HG02970 (cell line): ENCODE measurements around the gene NGEF.

Experiments
- ATAC-seq: cut with Tn5 transposase; IDR thresholded peaks from one replicate; pipeline ENCODE4 v1.9.1; 2021; ENCODE audit warnings: mild to moderate bottlenecking, moderate library complexity, moderate number of reproducible peaks; ENCODE audit not compliant: unreplicated experiment, low FRiP score

The NGEF gene

DNA sequence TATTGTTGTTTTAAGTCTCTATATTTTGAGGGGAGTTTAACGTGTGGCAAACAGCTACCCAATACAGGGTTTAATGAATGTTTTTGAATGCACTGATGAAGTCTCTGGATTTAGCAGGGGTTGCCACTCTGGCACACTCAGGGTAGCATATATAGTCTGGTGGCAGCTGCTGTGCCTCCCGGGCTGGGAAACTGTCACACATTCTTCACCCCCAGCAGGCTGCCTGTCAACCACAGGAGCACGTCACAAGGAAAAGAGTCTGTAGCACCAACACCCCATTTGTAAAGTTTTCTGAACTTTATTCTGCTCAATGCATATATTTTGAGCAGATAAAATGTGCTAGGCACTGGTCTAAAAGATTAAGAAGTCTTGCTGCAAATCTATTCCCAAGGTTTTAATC, 39.3 kb downstream of the NGEF start:
- ATAC-seq: no peak

- ATAC-seq: no peak
Observed at GRCh38 chr2:232973011-232973735, 39.9 kb downstream of the NGEF start.

DNA sequence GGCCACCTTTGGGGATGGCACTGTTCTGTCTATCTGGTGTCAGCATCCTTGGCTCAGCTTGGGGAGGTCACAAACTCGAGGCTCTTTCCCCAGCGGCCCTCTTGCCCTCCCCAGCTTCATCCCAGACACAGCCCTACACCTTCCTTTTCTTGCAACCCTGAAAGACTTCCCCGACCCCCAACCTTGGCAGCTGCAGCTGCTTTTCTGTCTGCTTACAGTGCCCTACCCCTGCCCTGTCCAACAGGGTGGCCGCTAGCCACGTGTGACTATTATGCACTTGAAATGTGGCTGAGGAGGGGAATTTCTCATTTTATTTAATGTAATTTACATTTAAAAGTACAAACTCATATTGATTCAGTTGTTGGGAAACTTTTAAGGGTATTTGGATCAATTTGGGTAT, 41.3 kb downstream of the NGEF start:
- ATAC-seq: no peak

GRCh38 chr2:232970051-232970450, 43.0 kb downstream of the NGEF start:
- ATAC-seq: no peak

GRCh38 chr2:232967474-232967873, 45.6 kb downstream of the NGEF start:
- no peak for ATAC-seq

GRCh38 chr2:232966122-232966521, 46.9 kb downstream of the NGEF start:
- ATAC-seq: no peak

GRCh38 chr2:232963913-232964312, 49.1 kb downstream of the NGEF start:
- no peak for ATAC-seq

DNA sequence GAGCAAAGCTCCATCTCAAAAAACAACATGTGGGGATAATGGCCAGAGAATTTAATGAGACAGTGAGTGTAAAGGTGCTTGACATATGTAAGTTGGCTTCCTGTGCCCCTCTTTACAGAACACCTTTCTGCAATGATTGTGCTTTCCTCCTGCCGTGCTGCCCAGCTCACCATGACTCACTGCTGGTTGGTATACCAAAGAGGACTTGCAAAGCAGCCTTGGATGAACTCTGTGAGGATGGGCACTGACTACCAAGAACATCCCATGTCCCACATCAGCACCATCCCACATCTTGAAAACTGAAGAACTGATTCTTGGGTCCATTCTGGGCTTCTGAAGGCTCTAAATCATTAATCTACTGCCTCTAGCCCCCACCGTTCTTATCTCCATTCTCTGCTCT, 52.2 kb downstream of the NGEF start:
- ATAC-seq: no peak

GRCh38 chr2:232959139-232959538, 53.9 kb downstream of the NGEF start:
- ATAC-seq: no peak

GRCh38 chr2:232957657-232958090, 55.4 kb downstream of the NGEF start:
- ATAC-seq: no peak

GRCh38 chr2:232955856-232956255, 57.2 kb downstream of the NGEF start:
- no peak for ATAC-seq

DNA sequence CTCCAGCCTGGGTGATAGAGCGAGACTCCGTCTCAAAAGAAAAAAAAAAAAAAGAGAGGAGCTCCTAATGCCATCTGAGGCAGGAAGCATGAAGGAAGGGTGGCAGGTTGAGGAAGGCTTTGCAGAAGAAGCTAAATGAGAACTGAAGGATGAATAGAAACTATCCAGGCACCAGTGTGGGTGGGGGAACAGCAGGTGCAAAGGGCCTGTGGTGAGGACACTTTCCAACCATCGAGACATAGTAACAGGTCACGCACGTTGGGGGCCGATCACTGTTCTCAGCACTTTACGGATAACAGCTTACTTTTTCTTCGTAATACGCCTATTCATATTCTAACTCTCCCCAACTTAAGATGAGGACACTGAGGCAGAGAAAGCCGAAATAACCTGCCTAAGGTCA, 58.4 kb downstream of the NGEF start:
- no peak for ATAC-seq

GRCh38 chr2:232951891-232952290, 61.2 kb downstream of the NGEF start:
- ATAC-seq: no peak

DNA sequence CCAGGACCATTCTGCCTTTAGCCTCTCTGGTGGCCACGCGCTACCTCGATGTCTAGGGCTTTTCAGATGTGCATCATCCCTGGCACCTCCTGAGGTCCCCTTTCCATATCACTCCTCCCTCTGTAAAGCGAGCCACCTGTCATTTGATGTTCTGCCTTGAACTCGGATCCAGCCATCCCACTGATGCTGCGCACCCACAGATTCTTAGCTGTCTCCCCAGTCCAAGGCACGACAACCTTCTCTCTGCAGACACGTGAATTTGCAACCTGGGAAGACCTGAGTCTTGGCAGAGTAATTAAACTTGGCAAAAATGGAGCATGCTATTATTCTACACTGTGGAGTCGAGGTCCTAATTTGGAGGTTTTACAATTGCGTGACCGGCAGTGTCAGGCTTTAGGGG, 61.9 kb downstream of the NGEF start:
- no peak for ATAC-seq

GRCh38 chr2:232950751-232951150, 62.3 kb downstream of the NGEF start:
- no peak for ATAC-seq

DNA sequence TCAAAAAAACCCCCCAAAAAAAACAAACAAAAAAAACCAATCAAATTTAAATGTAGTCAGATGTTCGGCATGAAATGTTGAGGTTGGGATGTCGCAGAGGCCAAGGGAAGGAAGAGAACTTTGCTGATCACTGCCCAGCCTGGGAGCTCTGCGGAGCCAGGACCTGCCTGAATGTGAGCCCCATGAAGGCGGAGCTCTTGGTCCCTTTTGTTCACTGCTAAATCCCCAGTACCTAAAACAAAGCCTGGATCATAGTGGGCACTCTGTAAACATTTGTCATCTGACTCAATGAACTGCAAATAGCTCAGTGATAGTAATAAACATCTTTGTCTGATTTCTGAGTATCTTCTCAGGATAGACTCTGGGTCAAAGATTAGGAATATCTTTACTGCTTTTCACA, 64.0 kb downstream of the NGEF start:
- no peak for ATAC-seq

GRCh38 chr2:232942831-232943230, 70.2 kb downstream of the NGEF start:
- ATAC-seq: no peak

DNA sequence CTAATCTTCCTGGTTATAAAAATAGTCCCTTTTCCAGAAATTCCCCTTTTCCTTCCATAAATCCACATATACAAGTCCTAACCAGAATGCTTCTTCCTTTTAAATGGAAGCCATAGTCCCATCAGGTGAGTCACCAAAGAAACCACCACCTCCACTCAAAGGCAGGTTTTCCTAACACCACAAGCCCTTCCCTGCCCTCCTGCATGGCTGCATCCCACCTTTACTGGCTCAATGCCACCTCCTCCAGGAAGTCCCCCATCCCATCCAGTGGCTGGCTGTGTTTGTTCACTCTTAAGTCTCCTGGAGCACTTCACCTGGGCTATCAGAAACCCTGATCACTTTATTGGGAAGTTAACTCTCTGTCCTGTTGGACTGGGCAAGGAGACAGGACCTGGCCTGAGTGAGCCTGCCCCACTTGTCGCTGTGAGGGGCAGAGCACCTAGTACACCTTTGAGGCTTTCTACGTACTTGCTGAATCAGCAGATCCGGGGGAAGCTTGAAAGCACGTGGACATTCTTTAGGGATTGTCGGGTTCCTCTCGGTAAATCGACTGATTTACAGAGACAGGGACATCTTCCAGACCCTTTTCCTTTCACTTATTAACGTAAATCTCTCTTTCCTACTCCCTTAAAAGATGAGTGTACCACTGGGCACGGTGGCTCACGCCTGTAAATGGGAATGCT, 71.0 kb downstream of the NGEF start:
- no peak for ATAC-seq

GRCh38 chr2:232941400-232941799, 71.7 kb downstream of the NGEF start:
- ATAC-seq: no peak

DNA sequence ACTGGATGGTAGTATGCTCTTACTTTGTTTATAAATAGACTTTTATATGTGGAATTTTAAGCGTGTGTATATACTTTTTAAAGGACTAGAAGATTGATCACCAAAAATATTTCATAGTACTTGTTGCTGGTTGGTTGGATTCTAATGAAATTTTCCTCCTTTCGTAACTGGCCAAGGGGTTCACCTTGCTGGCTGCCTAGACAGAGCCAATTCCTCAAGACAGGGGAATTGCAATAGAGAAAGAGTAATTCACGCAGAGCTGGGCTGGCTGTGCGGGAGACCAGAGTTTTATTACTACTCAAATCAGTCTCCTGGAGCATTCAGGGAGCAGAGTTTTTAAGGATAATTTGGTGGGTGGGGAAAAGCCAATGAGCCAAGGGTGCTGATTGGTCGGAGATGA, 72.3 kb downstream of the NGEF start:
- no peak for ATAC-seq

- no peak for ATAC-seq
Observed at GRCh38 chr2:232937278-232937906, 75.7 kb downstream of the NGEF start.

DNA sequence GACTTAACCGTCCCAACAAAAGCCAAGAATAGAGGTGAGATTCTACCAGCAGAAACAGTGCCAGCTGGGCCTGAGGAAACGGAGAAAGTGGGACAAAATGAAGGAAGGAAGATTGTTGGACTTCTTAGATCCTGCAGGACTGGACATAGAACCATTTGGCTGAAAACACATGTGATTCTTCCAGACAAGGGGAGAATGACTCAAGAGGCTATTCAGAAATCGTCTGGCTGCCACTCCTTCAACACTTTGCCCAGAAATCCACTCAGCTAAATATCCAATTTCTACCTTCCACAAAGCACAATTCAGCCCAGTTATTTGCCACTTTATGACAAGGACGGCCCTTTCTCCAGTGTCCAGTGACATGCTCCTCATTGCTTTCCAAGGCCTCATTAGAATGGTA, 81.4 kb downstream of the NGEF start:
- ATAC-seq: no peak
